ENCODE measurements around the gene NUDT8.

Gene NUDT8

GRCh38 chr11:67617243-67617953 is 12.3 kb downstream of the NUDT8 start:
- no peak overlapping the region for H3K27ac ChIP-seq (ENCODE audit: poor library complexity, severe bottlenecking)

GRCh38 chr11:67616431-67617242 is 13.1 kb downstream of the NUDT8 start:
- H3K4me3 ChIP-seq (ENCODE audit: severe bottlenecking): no peak overlapping the region
- no peak for TF ChIP-seq CTCF (IDR thresholded peaks at IDR 0.05; ENCODE audit: poor library complexity, severe bottlenecking)
- H3K27me3 ChIP-seq (ENCODE audit: insufficient read depth, poor library complexity, severe bottlenecking): no peaks in the 10 kb centered on the region
- H3K27ac ChIP-seq (ENCODE audit: poor library complexity, severe bottlenecking): no peak overlapping the region
- no peaks in the 10 kb centered on the region for H3K4me1 ChIP-seq (ENCODE audit: insufficient read depth, poor library complexity, severe bottlenecking)
- H3K9me3 ChIP-seq (ENCODE audit: severe bottlenecking): no peaks in the 10 kb centered on the region
- no peak for DNase-seq (ENCODE audit: low spot score)
- no peak for ATAC-seq (ENCODE audit: low read depth)
- H3K36me3 ChIP-seq (ENCODE audit: low read depth): peaks cover 4% of the 10 kb centered on the region; the same call in 1 of the 2 replicates

More at GRCh38 chr11:67617243-67617953, 12.3 kb downstream of the NUDT8 start:
- no peak for TF ChIP-seq CTCF (IDR thresholded peaks at IDR 0.05; ENCODE audit: poor library complexity, severe bottlenecking)
- Histone ChIP-seq H3K36me3 (ENCODE audit: low read depth) (no peaks in the 10 kb centered on the region), H3K4me1 (ENCODE audit: insufficient read depth, poor library complexity, severe bottlenecking) (no peaks in the 10 kb centered on the region), H3K27me3 (ENCODE audit: insufficient read depth, poor library complexity, severe bottlenecking) (no peaks in the 10 kb centered on the region), H3K4me3 (ENCODE audit: severe bottlenecking) (no peak overlapping the region), H3K9me3 (ENCODE audit: severe bottlenecking) (no peaks in the 10 kb centered on the region)
- ATAC-seq (ENCODE audit: low read depth): no peak
- no peak for DNase-seq (ENCODE audit: low spot score)

- Histone ChIP-seq H3K27ac (ENCODE audit: poor library complexity, severe bottlenecking) (no peak overlapping the region), H3K4me3 (ENCODE audit: severe bottlenecking) (no peak overlapping the region), H3K36me3 (ENCODE audit: low read depth) (peaks cover 8% of the 10 kb centered on the region; the same call in 1 of the 2 replicates), H3K9me3 (ENCODE audit: severe bottlenecking) (no peaks in the 10 kb centered on the region), H3K4me1 (ENCODE audit: insufficient read depth, poor library complexity, severe bottlenecking) (no peaks in the 10 kb centered on the region), H3K27me3 (ENCODE audit: insufficient read depth, poor library complexity, severe bottlenecking) (no peaks in the 10 kb centered on the region)
- TF ChIP-seq CTCF (IDR thresholded peaks at IDR 0.05; ENCODE audit: poor library complexity, severe bottlenecking): no peak
- no peak for DNase-seq (ENCODE audit: low spot score)
- ATAC-seq (ENCODE audit: low read depth): no peak
Measured at GRCh38 chr11:67615728-67616430, 13.9 kb downstream of the NUDT8 start.

GRCh38 chr11:67614730-67615714 is 14.7 kb downstream of the NUDT8 start:
- ATAC-seq (ENCODE audit: low read depth) (peak; percentile 33; the same call in 2 of the 3 replicates), DNase-seq (ENCODE audit: low spot score) (peak; percentile 58)
- no peak overlapping the region for H3K27ac ChIP-seq (ENCODE audit: poor library complexity, severe bottlenecking)

More at GRCh38 chr11:67614730-67615714, 14.7 kb downstream of the NUDT8 start:
- H3K4me3 ChIP-seq (ENCODE audit: severe bottlenecking): no peak overlapping the region
- H3K9me3 ChIP-seq (ENCODE audit: severe bottlenecking): no peaks in the 10 kb centered on the region
- peaks cover 13% of the 10 kb centered on the region for H3K36me3 ChIP-seq (ENCODE audit: low read depth)
- no peaks in the 10 kb centered on the region for H3K4me1 ChIP-seq (ENCODE audit: insufficient read depth, poor library complexity, severe bottlenecking)
- no peaks in the 10 kb centered on the region for H3K27me3 ChIP-seq (ENCODE audit: insufficient read depth, poor library complexity, severe bottlenecking)
- TF ChIP-seq CTCF (IDR thresholded peaks at IDR 0.05; ENCODE audit: poor library complexity, severe bottlenecking): peak; percentile 48
